HG03103 (cell line): ENCODE data around the gene SPOCD1.

Experiments
- ATAC-seq: cut with Tn5 transposase; IDR thresholded peaks from one replicate; pipeline ENCODE4 v1.9.1; 2021; ENCODE audit warnings: low read depth; ENCODE audit not compliant: unreplicated experiment

Gene SPOCD1

GRCh38 chr1:31776032-31776431 lies 39.8 kb downstream of the SPOCD1 start:
- no peak for ATAC-seq

- ATAC-seq: no peak
Measured at GRCh38 chr1:31775210-31775999, 40.4 kb downstream of the SPOCD1 start.

DNA sequence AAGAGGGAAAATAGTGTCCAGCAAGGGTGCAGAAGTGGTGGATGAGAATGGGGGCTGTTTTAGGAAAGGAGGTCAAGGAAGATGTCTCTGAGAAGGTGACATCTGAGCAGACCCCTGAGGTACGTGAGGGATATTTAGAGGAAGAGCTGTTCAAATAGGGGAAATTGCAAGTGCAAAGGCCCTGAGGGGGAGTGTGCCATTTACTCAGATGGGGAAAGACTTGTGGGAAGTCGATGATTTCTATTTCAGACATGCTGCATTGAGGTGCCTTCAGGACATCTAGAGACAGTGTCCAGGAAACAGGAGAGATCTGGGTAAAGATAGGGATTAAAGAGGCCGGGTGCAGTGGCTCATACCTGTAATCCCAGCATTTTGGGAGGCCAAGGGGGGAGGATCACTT lies 41.3 kb downstream of the SPOCD1 start:
- no peak for ATAC-seq

DNA sequence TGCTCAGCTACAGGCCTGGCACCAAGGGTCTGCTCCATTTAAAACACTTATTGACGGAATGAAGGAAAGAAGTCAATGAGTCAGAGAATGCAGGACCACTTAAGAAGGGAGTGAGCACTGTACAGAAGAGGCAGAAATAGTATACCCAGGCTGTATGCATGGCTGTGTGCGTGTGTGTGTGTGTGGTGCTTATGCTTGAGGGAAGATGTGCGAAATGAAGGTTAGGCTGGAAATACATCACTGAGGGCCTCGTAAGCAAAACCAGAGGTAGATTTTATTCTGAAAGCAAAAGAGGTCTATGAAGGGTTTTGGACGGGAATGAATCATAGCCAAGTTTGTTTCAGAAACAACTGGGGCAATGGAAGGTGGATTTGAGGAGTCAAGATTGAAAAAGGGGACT lies 42.0 kb downstream of the SPOCD1 start:
- ATAC-seq: no peak

DNA sequence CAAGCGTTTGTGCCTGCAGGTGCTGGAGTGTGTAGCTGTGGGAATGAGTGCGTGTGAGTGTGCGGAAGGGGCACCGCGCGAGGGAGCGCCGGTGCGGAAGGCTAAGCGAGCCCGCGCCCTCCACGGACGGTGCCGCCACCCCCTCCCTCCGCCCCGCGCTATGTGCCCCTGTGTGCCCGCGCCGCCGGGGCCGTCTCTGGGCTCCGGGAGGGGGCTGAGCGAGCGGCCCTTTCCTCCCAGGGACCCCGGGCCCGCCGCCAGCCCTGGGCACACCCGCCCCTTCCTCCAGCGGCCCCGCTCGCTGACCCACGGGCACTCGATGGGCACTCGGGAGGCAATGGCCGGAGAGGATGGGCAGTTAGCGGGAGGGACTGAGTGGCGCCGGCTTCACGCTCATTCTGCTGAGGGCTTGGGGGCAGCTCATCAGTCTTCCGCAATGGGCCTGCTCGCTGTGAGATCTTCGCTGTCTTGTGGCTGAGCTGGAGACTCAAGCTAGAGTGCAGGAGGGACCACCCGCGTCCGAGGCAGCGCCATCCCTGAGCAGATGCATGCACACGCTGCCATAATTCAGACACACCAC lies 43.1 kb downstream of the SPOCD1 start:
- ATAC-seq: no peak

- ATAC-seq: no peak
Measured at GRCh38 chr1:31771891-31772668, 43.7 kb downstream of the SPOCD1 start.

- no peak for ATAC-seq
Measured at GRCh38 chr1:31769720-31770390, 46.0 kb downstream of the SPOCD1 start.

GRCh38 chr1:31768939-31769704 lies 46.7 kb downstream of the SPOCD1 start:
- no peak for ATAC-seq

- no peak for ATAC-seq
Measured at GRCh38 chr1:31768407-31768907, 47.4 kb downstream of the SPOCD1 start.

DNA sequence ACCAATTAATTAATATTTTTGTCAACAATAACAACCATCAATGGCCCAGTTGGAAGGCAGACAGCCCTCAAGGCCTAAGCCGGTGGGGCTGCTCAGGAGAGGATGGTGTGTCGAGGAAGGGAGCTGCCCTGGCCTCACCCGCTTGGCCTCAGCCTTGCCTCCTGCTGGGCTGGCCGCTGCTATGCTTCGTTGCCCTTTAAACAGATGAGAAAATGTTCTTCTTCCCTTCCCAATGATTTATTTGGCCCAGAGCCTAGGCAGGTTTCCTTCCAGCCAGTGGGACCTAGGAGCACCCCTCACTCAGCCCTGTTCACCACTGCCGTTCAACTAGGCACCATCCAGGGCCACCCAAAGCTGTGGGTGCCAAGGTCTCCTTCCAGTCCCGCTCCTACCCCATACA lies 48.6 kb downstream of the SPOCD1 start:
- ATAC-seq: no peak

DNA sequence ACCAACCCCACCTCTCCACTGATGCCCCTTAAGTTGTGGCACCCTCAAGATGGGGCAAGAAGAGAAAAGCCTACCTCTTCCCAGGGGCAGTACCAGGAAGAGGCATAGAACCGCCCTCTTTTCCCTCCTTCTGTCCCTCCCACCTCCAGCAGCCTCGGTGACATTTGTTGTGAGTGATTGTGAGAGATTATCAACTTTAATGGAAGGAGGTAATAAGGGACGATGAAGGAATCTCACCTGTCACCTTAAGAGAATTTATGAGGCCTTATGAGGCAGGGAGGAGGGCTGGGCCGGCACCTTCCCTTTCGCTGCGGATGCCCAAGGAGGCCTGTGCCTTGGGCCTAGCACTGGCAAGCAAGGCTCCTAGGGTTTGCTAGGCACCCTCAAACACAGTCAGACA lies 50.3 kb downstream of the SPOCD1 start:
- ATAC-seq: no peak

- no peak for ATAC-seq
Measured at GRCh38 chr1:31765041-31765467, 50.8 kb downstream of the SPOCD1 start.

DNA sequence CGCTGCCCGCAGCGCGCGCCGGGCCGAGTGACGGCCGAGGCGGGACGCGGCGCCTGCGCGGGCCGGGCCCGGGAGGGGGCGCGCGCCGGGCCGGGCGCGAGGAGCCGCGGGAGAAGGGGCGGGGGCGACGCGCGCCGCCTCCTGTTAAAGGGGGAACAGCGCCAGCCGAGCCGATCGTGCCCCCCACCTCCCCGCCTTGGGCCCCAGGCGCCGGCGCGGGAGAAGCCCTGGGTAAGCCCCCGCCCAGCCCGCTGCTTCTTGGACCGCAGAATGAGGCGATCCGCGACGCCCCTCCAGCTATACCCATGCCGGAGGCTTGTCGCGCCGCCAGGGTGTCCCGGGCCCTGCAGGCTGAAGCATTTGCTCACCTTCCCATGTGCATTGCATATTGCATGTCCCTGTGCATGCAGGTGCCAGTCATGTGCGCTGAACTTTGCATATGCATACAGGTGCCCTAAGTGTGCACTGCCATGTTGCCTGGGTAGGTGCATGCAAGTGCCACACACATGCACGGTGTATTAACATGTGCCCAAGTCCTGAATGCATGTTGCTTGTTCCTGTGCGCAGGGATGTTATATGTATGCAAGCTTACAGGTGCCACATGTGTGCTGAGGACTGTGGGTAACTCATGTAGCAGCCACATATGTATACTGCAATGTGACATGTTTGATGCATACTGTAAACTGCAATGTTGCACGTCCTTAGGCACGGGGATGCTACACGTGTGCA lies 51.3 kb downstream of the SPOCD1 start, which contains the start of gene ADGRB2:
Gene ADGRB2 (minus strand): TSS at position 29 of the 729 bp plus-strand sequence. CDS start 7,119 bp downstream, outside the sequence.
- no peak for ATAC-seq

GRCh38 chr1:31763671-31764311 lies 52.0 kb downstream of the SPOCD1 start:
- ATAC-seq: no peak

DNA sequence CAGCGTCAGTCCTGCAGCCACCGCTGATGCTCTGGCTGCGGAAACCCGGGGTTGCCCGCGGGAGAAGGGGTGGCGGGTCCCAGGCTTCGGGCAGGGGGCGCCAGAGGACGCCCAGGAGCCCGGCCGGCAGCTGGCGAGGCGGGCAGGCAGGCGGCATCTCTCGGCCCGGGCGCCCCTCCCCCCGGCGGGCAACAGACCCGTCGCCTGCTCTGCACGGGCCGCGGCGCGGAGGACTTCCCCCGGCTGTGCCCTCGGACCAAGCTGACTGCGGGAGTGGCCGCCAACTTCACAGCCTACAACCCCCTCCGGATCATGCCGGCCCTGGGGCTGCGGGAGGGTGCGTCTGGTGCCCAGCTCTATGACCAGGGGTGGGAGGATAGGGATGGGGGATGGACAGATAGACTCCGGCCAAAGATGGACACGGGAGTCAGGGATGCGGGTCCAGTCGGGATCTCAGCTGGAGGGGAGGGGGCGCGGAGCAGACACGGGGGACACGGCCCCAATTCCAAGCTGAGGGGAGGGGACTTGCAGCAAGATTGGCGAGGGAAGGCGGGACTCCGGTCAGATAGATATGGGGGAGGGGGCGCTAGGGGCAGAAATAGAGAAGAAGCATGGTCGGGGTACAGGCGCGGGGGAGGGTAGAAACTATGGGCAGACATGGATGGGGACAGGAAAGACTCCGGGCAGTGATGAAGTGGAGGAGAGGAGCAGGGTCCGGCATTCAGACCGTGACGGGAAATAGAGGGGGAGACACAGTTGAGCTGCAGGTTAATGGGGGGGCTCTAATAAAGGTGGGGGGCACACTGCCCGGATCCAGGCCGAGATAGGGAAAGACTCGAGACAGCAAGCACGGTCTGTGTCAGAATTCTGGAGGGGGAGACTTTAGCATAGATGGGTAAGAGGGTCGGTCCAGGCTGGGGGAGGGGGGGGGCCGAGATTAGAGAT lies 52.8 kb downstream of the SPOCD1 start:
- ATAC-seq: no peak

DNA sequence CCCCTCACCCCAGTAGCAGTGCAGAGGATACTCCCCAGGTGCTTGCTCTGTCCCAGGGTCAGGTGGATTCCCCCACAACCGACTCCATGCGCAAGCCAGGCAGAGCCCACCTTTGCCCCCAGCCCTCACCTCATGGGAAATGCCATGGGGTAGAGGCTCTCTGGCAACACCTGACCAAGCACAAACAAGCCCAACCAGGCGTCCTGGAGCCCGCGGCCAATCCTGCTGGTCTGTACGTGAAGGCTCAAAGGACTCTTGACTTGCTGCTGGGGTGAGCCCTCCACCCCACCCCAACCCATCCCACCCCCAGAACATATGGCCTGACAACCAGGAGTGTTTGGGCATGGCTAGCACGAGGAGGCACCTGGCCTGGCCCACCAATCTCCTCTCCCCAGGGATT lies 53.5 kb downstream of the SPOCD1 start:
- no peak for ATAC-seq

- ATAC-seq: no peak
Measured at GRCh38 chr1:31761883-31762282, 53.9 kb downstream of the SPOCD1 start.
